Osteoblast (primary cell): ENCODE results near the gene BSND. TPM values are rescaled to one million over a fixed set of nuclear protein-coding genes. Genes with fewer than 3 reads are reported as not detected.
A peak's percentile ranks its signal among the peaks of the same experiment; 100 is the strongest.

Experiments
- DNase-seq: peaks from one replicate; pipeline ENCODE4 v3.0.0; 2011; ENCODE audit warnings: low spot score, mixed read lengths; ENCODE audit not compliant: insufficient read length; ENCODE audit errors: missing footprints
- H2AFZ ChIP-seq: 2 replicates; pipeline ENCODE4 v1.6.0; 2011; ENCODE audit warnings: mild to moderate bottlenecking, low read length
- H3K27ac ChIP-seq: 2 replicates; pipeline ENCODE4 v1.5.1; 2011; ENCODE audit warnings: mild to moderate bottlenecking, low read depth, low read length, moderate library complexity
- H3K27me3 ChIP-seq: 2 replicates; pipeline ENCODE4 v1.6.0; 2012; ENCODE audit warnings: mild to moderate bottlenecking, control low read depth, inconsistent platforms, low read length, moderate library complexity; ENCODE audit not compliant: insufficient read depth
- H3K36me3 ChIP-seq: 2 replicates; pipeline ENCODE4 v1.5.1; 2011; ENCODE audit warnings: mild to moderate bottlenecking, low read length, control low read depth, moderate library complexity; ENCODE audit not compliant: insufficient read depth
- H3K4me1 ChIP-seq: 2 replicates; pipeline ENCODE4 v1.5.1; 2011; ENCODE audit warnings: mild to moderate bottlenecking, low read length, control low read depth, moderate library complexity; ENCODE audit not compliant: insufficient read depth
- H3K4me2 ChIP-seq: 2 replicates; pipeline ENCODE4 v1.6.0; 2011; ENCODE audit warnings: mild to moderate bottlenecking, low read length; ENCODE audit not compliant: insufficient read depth
- H3K4me3 ChIP-seq: fragments of 200-600 bp; sonication (generic); 3 replicates; pipeline ENCODE4 v1.5.1; 2012; ENCODE audit warnings: mild to moderate bottlenecking, low read length, inconsistent platforms; ENCODE audit not compliant: insufficient read depth
- H3K79me2 ChIP-seq: 2 replicates; pipeline ENCODE4 v1.6.0; 2012; ENCODE audit warnings: mild to moderate bottlenecking, low read length, control low read depth, inconsistent platforms; ENCODE audit not compliant: insufficient read depth
- H3K9me3 ChIP-seq: 2 replicates; pipeline ENCODE4 v1.5.1; 2011; ENCODE audit warnings: low read depth, low read length, control low read depth
- H4K20me1 ChIP-seq: 2 replicates; pipeline ENCODE4 v1.6.0; 2012; ENCODE audit warnings: mild to moderate bottlenecking, low read length, control low read depth; ENCODE audit not compliant: insufficient read depth
- CTCF ChIP-seq: IDR thresholded peaks from 2 replicates; pipeline ENCODE4 v1.5.1; 2011; ENCODE audit warnings: mild to moderate bottlenecking, low read depth, low read length, moderate library complexity; ENCODE audit errors: extremely low read depth
- total RNA-seq: library from RNA; depleted of rRNA; stranded (reverse); fragments of >200 nt; gene quantifications from 2 replicates; pipeline ENCODE4 v1.2.3, GENCODE V29; 2012

Gene BSND
- total RNA-seq, 1 donor, result not detected

GRCh38 chr1:54975356-54976108, 23.2 kb upstream of the BSND start:
- TF ChIP-seq CTCF, result no peak
- Histone ChIP-seq H3K4me1 (peaks cover 12% of the 10 kb centered on the region), H3K27me3 (peaks cover 36% of the 10 kb centered on the region), H2AFZ (no peak overlapping the region), H3K4me3 (no peak overlapping the region), H3K27ac (no peak overlapping the region), H3K4me2 (no peak overlapping the region), H4K20me1 (no peaks in the 10 kb centered on the region), H3K9me3 (no peaks in the 10 kb centered on the region), H3K36me3 (no peaks in the 10 kb centered on the region), H3K79me2 (no peaks in the 10 kb centered on the region)
- DNase-seq, result peak; percentile 56

GRCh38 chr1:54976747-54977146, 22.0 kb upstream of the BSND start:
- no peak for TF ChIP-seq CTCF
- H2AFZ ChIP-seq, result no peak overlapping the region
- H4K20me1 ChIP-seq, result no peaks in the 10 kb centered on the region
- H3K27ac ChIP-seq, result no peak overlapping the region
- H3K4me2 ChIP-seq, result no peak overlapping the region
- H3K4me1 ChIP-seq, result peaks cover 7% of the 10 kb centered on the region
- no peak overlapping the region for H3K4me3 ChIP-seq
- H3K27me3 ChIP-seq, result peaks cover 48% of the 10 kb centered on the region
- no peaks in the 10 kb centered on the region for H3K36me3 ChIP-seq
- DNase-seq, result no peak
- H3K79me2 ChIP-seq, result no peaks in the 10 kb centered on the region
- H3K9me3 ChIP-seq, result no peaks in the 10 kb centered on the region

GRCh38 chr1:54977533-54978297, 21.0 kb upstream of the BSND start:
- Histone ChIP-seq H4K20me1 (no peaks in the 10 kb centered on the region), H3K27ac (no peak overlapping the region), H3K36me3 (no peaks in the 10 kb centered on the region), H3K79me2 (no peaks in the 10 kb centered on the region), H3K4me2 (no peak overlapping the region), H3K9me3 (no peaks in the 10 kb centered on the region), H3K27me3 (peaks cover 56% of the 10 kb centered on the region), H3K4me1 (peaks cover 7% of the 10 kb centered on the region), H3K4me3 (no peak overlapping the region), H2AFZ (no peak overlapping the region)
- TF ChIP-seq CTCF, result no peak
- DNase-seq, result peak; percentile 13

- no peaks in the 10 kb centered on the region for H3K9me3 ChIP-seq
- TF ChIP-seq CTCF, result no peak
- H3K27ac ChIP-seq, result no peak overlapping the region
- H2AFZ ChIP-seq, result no peak overlapping the region
- DNase-seq, result peak; percentile 37
- H4K20me1 ChIP-seq, result no peaks in the 10 kb centered on the region
- no peak overlapping the region for H3K4me2 ChIP-seq
- H3K4me3 ChIP-seq, result no peak overlapping the region
- no peaks in the 10 kb centered on the region for H3K79me2 ChIP-seq
- H3K36me3 ChIP-seq, result no peaks in the 10 kb centered on the region
- peaks cover 62% of the 10 kb centered on the region for H3K27me3 ChIP-seq
- peaks cover 3% of the 10 kb centered on the region for H3K4me1 ChIP-seq
These were observed 20.0 kb upstream of the BSND start for GRCh38 chr1:54978528-54979326.
